Stomach (tissue), 4 donors: Measurements from ENCODE around the gene PKD2L1.

Source experiments
- CTCF ChIP-seq, 7 experiments: fragments of 450-650 bp in 4 of 7; fragments of 200-600 bp in 3 of 7; sonication (generic) in 3 of 7; IDR thresholded peaks; one replicate each; pipeline ENCODE4 v1.5.1; 2016 to 2019; ENCODE audit warnings: antibody characterized with exemption in 7 of 7, control low read depth in 2 of 7, mild to moderate bottlenecking in 1 of 7
- EP300 ChIP-seq: sonication (generic); formaldehyde crosslinking; IDR thresholded peaks from one replicate; pipeline ENCODE4 v1.6.1; 2017; ENCODE audit warnings: antibody characterized with exemption
- POLR2A ChIP-seq, 4 donors: fragments of 450-650 bp; IDR thresholded peaks; one replicate each; pipeline ENCODE4 v1.6.1; 2016; ENCODE audit warnings: antibody characterized with exemption in 4 of 4, control low read depth in 2 of 4, mild to moderate bottlenecking in 1 of 4, moderate library complexity in 1 of 4
- POLR2AphosphoS5 ChIP-seq, 3 donors: sonication (generic); formaldehyde crosslinking; IDR thresholded peaks; one replicate each; pipeline ENCODE4 v1.6.1; 2016; ENCODE audit warnings: antibody characterized with exemption in 3 of 3

GRCh38 chr10:100350914-100351485, 21.0 kb upstream of the PKD2L1 start:
- TF ChIP-seq POLR2A (IDR thresholded peaks at IDR 0.05) (no peak), CTCF (IDR thresholded peaks at IDR 0.05) (no peak), EP300 (no peak), POLR2AphosphoS5 (IDR thresholded peaks at IDR 0.05) (no peak)
